HG03565 (cell line): ENCODE measurements around the gene COLEC12.
"Not testable (repeated sequence)": the region's sequence is repeated elsewhere in the genome, so short reads cannot be mapped to it uniquely, and the experiment has no call there.

ENCODE experiments used
- ATAC-seq: cut with Tn5 transposase; IDR thresholded peaks from one replicate; pipeline ENCODE4 v1.9.1; 2021; ENCODE audit warnings: mild to moderate bottlenecking, moderate library complexity; ENCODE audit not compliant: unreplicated experiment

Gene COLEC12

DNA sequence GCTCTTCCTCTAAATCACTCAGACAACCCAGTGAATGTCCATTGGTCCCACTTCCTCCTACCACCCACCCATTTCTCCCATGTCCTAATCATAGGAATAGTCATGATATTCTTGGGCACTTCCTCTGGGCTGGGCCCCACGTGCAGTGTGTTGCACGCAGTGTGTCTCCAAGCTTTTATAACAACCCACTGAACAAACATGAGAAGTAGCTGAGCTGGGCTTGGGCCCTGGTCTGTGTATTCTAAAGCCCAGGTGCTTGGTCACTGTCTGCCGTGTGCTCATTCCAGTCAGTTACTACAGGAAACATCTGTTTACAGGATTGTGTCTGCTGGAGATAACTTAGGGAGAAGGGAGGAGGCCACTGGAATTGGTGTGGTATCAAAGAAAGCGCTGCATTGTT lies 168.5 kb downstream of the COLEC12 start:
- no peak for ATAC-seq

DNA sequence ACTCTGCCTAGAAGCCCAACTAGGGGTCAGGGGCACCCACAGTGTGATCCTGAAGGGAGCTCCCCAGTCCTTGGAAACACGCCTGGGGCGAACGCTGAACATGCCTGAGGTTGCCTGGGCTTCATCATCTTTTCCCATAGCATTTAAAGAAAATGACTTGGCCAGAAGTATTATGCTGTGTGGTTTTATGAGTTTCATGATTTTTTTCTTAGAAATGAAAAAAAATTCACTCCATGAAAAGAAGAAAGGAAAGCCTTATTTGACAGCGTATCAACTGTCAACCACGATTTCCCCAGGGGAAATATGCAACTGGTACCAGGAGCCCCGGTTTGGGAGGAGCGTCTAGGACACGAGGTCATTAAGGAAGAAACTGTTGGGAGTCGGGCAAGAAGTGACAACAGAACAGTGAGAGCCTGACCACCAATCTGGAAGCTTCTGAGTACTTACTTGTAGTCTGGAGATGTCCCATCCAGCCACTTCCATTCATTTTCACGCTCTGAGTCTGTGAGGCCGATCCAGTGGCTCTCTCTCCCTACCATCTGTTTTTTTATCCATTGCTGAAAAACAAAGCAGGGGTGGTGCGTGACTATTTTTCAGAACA lies 169.2 kb downstream of the COLEC12 start:
- ATAC-seq = no peak

GRCh38 chr18:328928-329327 lies 171.6 kb downstream of the COLEC12 start:
- ATAC-seq = no peak

DNA sequence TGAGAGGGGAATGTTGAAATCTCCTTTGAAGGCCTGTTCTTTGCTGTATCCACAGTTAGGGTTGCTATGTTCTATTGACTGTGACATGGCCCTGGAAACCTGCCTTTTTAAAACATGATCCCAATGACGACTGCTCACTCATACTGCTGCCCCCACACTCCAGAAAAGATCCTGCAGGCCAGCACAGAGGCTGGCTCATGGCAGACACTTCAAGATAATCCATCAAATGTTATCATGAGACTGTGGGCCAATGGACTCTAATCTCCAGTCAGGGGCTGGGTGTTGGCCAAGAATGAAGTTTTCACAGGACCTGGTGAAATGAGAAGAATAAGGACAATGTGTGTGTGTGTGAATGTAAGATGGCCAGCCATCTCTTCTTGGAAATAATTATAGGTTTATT lies 173.7 kb downstream of the COLEC12 start:
- ATAC-seq = no peak

- ATAC-seq = no peak
These were observed 177.3 kb downstream of the COLEC12 start for GRCh38 chr18:323253-323622.

DNA sequence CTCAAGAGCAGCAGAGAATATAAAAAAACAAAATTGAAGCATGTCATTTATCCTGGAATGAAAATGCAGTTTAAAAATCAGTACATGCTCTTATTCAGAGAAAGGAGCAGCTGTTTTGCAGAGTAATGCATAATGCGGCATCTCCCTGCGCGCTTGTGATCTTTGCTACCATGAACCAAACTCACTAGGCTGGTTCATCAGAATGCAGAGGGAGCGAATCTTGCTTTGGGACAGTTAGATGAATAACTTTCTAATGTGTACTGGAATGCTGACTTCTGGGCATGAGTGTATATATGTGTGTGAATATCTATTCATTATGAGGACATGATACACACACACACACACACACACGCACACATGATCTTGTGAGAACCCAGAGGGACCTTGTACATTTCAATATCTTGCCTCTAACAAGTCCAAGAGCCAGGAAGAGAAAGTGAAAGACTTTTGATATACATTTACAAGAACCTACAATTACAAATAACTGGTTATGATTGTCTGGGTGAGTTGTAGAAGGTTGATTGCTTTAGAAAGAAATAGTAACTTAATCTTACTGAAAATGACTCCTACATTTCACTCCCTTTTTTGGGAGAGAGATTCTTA lies 178.5 kb downstream of the COLEC12 start:
- no peak for ATAC-seq

GRCh38 chr18:320155-320554 lies 180.3 kb downstream of the COLEC12 start:
- ATAC-seq = no peak

- no peak for ATAC-seq
These were observed 180.8 kb downstream of the COLEC12 start for GRCh38 chr18:319720-320119.

GRCh38 chr18:318791-319291 lies 181.7 kb downstream of the COLEC12 start:
- no peak for ATAC-seq

- no peak for ATAC-seq
These were observed 182.9 kb downstream of the COLEC12 start for GRCh38 chr18:317618-318017.

GRCh38 chr18:316393-316792 lies 184.1 kb downstream of the COLEC12 start:
- ATAC-seq = no peak

GRCh38 chr18:313931-314330 lies 186.6 kb downstream of the COLEC12 start:
- no peak for ATAC-seq

- no peak for ATAC-seq
These were observed 188.1 kb downstream of the COLEC12 start for GRCh38 chr18:312415-312814.

DNA sequence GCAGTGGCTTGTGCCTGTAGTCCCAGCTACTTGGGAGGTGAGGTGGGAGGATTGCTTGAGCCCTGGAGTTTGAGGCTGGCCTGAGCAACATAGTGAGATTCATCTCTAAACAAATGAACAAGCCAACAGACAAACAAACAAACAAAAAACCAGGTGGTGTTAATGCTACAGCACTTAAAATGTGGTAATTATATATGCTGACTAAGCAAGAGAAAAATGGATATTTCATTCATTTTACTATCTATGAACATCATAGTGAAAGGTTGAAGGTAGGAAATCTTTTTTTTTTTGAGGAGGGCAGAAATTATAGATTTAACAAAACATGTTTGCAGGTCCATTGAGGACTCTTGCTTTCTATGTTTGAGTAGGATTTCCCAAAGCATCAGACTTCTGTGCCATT lies 190.5 kb downstream of the COLEC12 start:
- no peak for ATAC-seq

GRCh38 chr18:308086-308485 lies 192.4 kb downstream of the COLEC12 start:
- not testable (repeated sequence) for ATAC-seq

DNA sequence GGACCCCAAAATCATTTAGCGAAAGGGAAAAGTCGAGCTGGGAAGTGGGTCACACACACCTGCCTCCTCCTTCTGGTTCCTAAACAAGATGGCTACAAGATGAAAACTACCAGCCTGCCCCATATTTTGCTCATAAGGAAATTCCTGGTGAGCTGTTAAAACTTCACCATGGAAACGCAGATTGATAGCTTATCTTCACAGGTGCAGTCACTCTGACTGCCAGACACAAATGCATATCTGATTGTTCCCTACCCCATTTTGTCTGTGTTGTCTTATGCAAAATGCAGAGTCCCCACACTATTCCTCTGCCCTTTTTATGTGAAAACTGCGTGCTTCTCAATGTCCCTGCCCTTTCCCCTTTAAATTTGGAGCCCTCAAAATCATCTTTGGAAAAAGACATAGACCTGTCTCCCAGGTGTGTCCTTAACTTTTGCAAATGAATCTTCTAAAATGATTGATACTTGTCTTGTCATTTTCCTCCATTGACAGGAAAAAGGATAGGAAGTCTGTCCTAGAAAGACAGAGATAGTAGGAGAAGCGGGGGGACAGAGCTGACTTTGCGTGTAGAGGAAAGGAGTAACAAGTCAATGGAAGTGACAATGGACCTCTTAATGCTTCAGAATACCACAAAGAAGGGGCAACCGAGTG lies 193.8 kb downstream of the COLEC12 start:
- no peak for ATAC-seq

DNA sequence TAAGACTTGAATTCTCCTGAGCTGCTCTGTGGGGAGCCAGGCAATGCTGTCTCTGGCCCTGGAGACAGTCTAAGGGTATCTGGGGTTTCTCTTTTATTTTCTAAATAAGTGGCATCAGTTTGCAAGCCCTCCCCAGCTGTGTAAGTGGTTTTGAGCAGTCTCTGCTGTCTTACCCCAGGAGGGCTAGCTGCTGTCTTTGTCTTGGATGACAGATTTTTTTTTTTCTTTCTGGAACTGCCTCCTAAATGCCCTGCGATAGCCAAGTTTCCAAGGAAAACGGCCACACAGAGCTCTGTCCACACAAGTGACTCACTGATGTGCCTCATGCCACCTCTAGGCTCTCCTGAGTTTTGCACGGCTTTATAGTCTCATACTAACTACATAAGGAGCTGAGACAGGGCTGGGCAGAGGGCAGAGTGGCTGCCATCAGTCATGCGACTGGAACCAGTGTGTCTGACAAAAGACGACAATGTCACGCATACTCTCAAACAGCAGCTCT lies 195.4 kb downstream of the COLEC12 start:
- no peak for ATAC-seq

DNA sequence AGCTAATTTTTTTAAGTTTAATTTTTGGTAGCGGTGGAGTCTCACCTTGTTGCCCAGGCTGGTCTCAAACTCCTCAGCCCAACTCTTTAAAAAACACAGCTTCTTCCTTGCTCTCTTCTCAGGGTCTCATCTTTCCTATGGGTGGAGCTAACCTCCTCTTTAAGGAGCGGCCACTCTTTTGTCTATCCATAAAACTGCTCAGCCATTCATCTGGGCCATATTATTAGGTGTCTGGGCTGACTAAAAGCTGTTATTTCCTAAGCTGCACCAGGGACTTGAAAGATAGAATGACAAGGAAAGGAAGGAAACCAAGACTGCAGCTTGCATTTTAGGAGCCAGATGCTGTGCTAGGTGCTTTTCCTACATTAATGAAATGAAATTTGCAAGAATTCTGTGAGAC lies 196.9 kb downstream of the COLEC12 start:
- ATAC-seq = no peak

- ATAC-seq = no peak
These were observed 197.5 kb downstream of the COLEC12 start for GRCh38 chr18:303011-303410.

- ATAC-seq = no peak
These were observed 198.4 kb downstream of the COLEC12 start for GRCh38 chr18:302097-302496.

DNA sequence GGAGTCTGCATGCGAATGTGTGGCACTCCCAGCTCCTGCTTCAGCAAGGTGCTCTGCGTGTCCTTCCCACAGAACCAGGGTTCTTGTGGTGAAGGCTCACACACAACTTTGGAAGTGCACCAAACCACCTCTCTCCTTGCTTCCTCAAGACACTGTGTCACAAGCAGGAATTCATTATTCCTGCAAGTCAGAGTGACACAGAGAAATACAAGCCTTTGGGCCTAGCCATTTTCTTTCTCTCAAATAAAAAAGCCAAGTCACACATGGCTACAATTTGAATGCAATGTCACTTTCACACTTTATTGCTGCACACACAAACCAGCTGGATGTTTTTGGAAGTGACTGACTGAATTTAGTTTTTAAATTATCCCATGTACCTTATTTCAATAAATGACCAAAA lies 202.6 kb downstream of the COLEC12 start:
- no peak for ATAC-seq

DNA sequence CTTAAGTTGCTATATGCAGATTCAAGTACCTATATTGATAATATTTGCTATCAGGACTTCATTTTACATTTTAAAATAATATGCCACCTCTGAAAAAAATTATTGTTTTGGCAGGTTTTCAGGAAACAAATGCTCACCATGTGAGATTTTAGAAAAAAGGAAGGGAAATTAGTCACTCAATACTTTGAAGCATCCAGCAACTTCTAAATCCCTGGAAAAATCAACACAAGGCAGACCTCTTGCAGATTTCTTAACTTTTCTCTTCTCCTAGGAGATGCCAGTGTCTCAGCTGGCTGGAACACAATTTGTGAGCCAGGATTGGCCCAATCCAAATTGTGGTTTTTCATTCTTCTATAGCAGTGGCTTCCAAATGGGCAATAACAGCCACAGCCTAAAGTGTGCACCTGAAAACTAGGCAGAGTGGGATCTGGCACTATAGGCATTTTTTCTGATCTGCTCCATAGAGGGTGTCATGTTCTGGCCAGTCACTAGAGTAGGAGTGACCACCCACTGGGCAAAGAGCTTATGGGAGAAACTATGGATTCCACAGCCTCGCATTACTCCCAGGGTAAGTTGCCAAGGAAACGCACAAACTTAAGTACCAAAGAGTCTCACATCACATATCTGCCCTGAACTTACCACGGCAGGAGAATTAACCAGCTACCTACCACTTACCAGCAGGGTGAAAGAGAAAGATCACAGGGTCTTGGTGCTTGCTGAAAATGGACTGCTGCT lies 204.6 kb downstream of the COLEC12 start:
- no peak for ATAC-seq
